ENCODE measurements around the gene WNT11. TPM values are rescaled to one million over a fixed set of nuclear protein-coding genes. Genes with fewer than 3 reads are reported as not detected.

Gene WNT11
- total RNA-seq, 1 donor from 2014 or later = 0.37 TPM

GRCh38 chr11:76194872-76195668 is 11.2 kb downstream of the WNT11 start:
- H3K27me3 Mint-ChIP-seq (ENCODE audit: unreplicated experiment) = peaks cover 6% of the 10 kb centered on the region
- no peak overlapping the region for H3K27ac Mint-ChIP-seq (ENCODE audit: unreplicated experiment)
- H3K4me1 Mint-ChIP-seq (ENCODE audit: low read depth, unreplicated experiment) = peaks cover 15% of the 10 kb centered on the region
- no peak for DNase-seq
- peaks cover 9% of the 10 kb centered on the region for H3K9me3 Mint-ChIP-seq (ENCODE audit: unreplicated experiment)
- no peak overlapping the region for H3K4me3 Mint-ChIP-seq (ENCODE audit: unreplicated experiment)
- H3K36me3 Mint-ChIP-seq (ENCODE audit: unreplicated experiment) = no peaks in the 10 kb centered on the region
- TF ChIP-seq, protein P1, sequence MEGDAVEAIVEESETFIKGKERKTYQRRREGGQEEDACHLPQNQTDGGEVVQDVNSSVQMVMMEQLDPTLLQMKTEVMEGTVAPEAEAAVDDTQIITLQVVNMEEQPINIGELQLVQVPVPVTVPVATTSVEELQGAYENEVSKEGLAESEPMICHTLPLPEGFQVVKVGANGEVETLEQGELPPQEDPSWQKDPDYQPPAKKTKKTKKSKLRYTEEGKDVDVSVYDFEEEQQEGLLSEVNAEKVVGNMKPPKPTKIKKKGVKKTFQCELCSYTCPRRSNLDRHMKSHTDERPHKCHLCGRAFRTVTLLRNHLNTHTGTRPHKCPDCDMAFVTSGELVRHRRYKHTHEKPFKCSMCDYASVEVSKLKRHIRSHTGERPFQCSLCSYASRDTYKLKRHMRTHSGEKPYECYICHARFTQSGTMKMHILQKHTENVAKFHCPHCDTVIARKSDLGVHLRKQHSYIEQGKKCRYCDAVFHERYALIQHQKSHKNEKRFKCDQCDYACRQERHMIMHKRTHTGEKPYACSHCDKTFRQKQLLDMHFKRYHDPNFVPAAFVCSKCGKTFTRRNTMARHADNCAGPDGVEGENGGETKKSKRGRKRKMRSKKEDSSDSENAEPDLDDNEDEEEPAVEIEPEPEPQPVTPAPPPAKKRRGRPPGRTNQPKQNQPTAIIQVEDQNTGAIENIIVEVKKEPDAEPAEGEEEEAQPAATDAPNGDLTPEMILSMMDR (IDR thresholded peaks at IDR 0.05; ENCODE audit: partially characterized antibody, unreplicated experiment) = no peak

DNA sequence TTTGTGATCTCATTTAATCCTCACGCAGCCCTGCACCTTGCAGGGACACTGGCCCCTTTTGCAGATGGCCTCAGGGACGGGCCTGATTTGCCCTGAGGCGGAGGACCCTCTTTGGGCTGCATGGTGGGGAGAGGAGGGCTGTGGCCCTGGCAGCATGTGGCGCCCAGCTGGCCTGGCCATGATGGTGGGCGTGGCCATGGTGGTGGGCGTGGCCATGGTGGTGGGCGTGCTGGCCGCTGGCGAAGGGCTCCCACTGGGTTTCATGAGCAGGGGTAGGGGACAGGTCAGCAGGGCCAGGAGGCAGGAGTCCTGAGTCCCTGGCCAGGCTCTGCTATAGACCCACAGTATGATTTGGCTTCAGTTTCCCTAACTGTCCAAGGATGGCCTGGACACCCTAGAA is 13.1 kb downstream of the WNT11 start:
- Mint-ChIP-seq H3K4me3 (ENCODE audit: unreplicated experiment) (no peak overlapping the region), H3K4me1 (ENCODE audit: low read depth, unreplicated experiment) (peaks cover 19% of the 10 kb centered on the region), H3K36me3 (ENCODE audit: unreplicated experiment) (no peaks in the 10 kb centered on the region), H3K27ac (ENCODE audit: unreplicated experiment) (no peak overlapping the region), H3K9me3 (ENCODE audit: unreplicated experiment) (peaks cover 9% of the 10 kb centered on the region), H3K27me3 (ENCODE audit: unreplicated experiment) (peaks cover 8% of the 10 kb centered on the region)
- no peak for DNase-seq
- TF ChIP-seq, protein P1 (IDR thresholded peaks at IDR 0.05; ENCODE audit: partially characterized antibody, unreplicated experiment) = no peak

GRCh38 chr11:76190376-76190775 is 15.9 kb downstream of the WNT11 start:
- Mint-ChIP-seq H3K36me3 (ENCODE audit: unreplicated experiment) (no peaks in the 10 kb centered on the region), H3K9me3 (ENCODE audit: unreplicated experiment) (peaks cover 9% of the 10 kb centered on the region), H3K4me3 (ENCODE audit: unreplicated experiment) (no peak overlapping the region), H3K27ac (ENCODE audit: unreplicated experiment) (no peak overlapping the region), H3K4me1 (ENCODE audit: low read depth, unreplicated experiment) (peaks cover 36% of the 10 kb centered on the region), H3K27me3 (ENCODE audit: unreplicated experiment) (peaks cover 10% of the 10 kb centered on the region)
- TF ChIP-seq, protein P1 (IDR thresholded peaks at IDR 0.05; ENCODE audit: partially characterized antibody, unreplicated experiment) = no peak
- DNase-seq = no peak

DNA sequence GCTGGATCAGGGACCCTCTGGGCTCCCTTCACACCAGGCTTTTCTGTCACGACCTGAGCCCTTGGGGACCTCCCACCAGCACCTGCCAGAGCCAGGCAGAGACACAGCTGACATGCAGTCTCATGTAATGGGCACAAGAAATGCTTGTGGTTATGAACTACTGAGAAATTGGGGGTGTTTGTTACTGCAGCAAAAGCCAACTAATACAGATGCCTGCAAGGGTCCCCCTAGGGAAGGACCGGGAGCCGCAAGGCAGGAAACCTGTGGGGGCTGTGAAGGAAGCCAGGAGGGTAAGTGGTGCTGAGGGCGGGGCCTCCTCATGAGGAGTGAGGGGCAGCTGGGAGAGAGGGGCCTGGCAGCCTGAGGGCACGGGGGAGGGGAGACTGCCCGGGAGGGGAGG is 16.6 kb downstream of the WNT11 start:
- H3K27ac Mint-ChIP-seq (ENCODE audit: unreplicated experiment) = no peak overlapping the region
- no peak overlapping the region for H3K4me3 Mint-ChIP-seq (ENCODE audit: unreplicated experiment)
- H3K9me3 Mint-ChIP-seq (ENCODE audit: unreplicated experiment) = peaks cover 9% of the 10 kb centered on the region
- DNase-seq = no peak
- peaks cover 38% of the 10 kb centered on the region for H3K4me1 Mint-ChIP-seq (ENCODE audit: low read depth, unreplicated experiment)
- no peaks in the 10 kb centered on the region for H3K36me3 Mint-ChIP-seq (ENCODE audit: unreplicated experiment)
- TF ChIP-seq, protein P1 (IDR thresholded peaks at IDR 0.05; ENCODE audit: partially characterized antibody, unreplicated experiment) = no peak
- peaks cover 10% of the 10 kb centered on the region for H3K27me3 Mint-ChIP-seq (ENCODE audit: unreplicated experiment)

- H3K27ac Mint-ChIP-seq (ENCODE audit: unreplicated experiment) = no peak overlapping the region
- no peak for DNase-seq
- TF ChIP-seq, protein P1 (IDR thresholded peaks at IDR 0.05; ENCODE audit: partially characterized antibody, unreplicated experiment) = no peak
- H3K4me3 Mint-ChIP-seq (ENCODE audit: unreplicated experiment) = no peak overlapping the region
- H3K36me3 Mint-ChIP-seq (ENCODE audit: unreplicated experiment) = no peaks in the 10 kb centered on the region
- peaks cover 7% of the 10 kb centered on the region for H3K27me3 Mint-ChIP-seq (ENCODE audit: unreplicated experiment)
- peaks cover 12% of the 10 kb centered on the region for H3K9me3 Mint-ChIP-seq (ENCODE audit: unreplicated experiment)
- H3K4me1 Mint-ChIP-seq (ENCODE audit: low read depth, unreplicated experiment) = peaks cover 45% of the 10 kb centered on the region
Measured at GRCh38 chr11:76188873-76189272, 17.4 kb downstream of the WNT11 start.

Measured in glutamatergic neuron (in vitro differentiated cells).